ENCODE data around the gene RBMS3. TPM values are rescaled to one million over a fixed set of nuclear protein-coding genes. Genes with fewer than 3 reads are reported as not detected.

Gene RBMS3
- total RNA-seq, 1 donor from 2014 or later = 23.7 TPM

- Histone ChIP-seq H3K36me3 (ENCODE audit: control insufficient read depth, insufficient read depth, low read length) (no peaks in the 10 kb centered on the region), H3K4me3 (ENCODE audit: low read depth, low read length) (no peak overlapping the region), H3K27me3 (ENCODE audit: control insufficient read depth, insufficient read depth, low read length) (no peaks in the 10 kb centered on the region)
- no peak for DNase-seq (ENCODE audit: low read depth)
- no peak for TF ChIP-seq CTCF (IDR thresholded peaks at IDR 0.05; ENCODE audit: insufficient read depth, low read length, poor library complexity, severe bottlenecking)
Measured at GRCh38 chr3:29512641-29513040, 231.8 kb downstream of the RBMS3 start.

- Histone ChIP-seq H3K36me3 (ENCODE audit: control insufficient read depth, insufficient read depth, low read length) (no peaks in the 10 kb centered on the region), H3K4me3 (ENCODE audit: low read depth, low read length) (no peak overlapping the region), H3K27me3 (ENCODE audit: control insufficient read depth, insufficient read depth, low read length) (no peaks in the 10 kb centered on the region)
- no peak for TF ChIP-seq CTCF (IDR thresholded peaks at IDR 0.05; ENCODE audit: insufficient read depth, low read length, poor library complexity, severe bottlenecking)
- DNase-seq (ENCODE audit: low read depth) = no peak
Measured at GRCh38 chr3:29513236-29513635, 232.4 kb downstream of the RBMS3 start.

GRCh38 chr3:29514170-29514569 is 233.3 kb downstream of the RBMS3 start:
- no peak for TF ChIP-seq CTCF (IDR thresholded peaks at IDR 0.05; ENCODE audit: insufficient read depth, low read length, poor library complexity, severe bottlenecking)
- no peak for DNase-seq (ENCODE audit: low read depth)
- Histone ChIP-seq H3K4me3 (ENCODE audit: low read depth, low read length) (no peak overlapping the region), H3K36me3 (ENCODE audit: control insufficient read depth, insufficient read depth, low read length) (no peaks in the 10 kb centered on the region), H3K27me3 (ENCODE audit: control insufficient read depth, insufficient read depth, low read length) (no peaks in the 10 kb centered on the region)

GRCh38 chr3:29514912-29515311 is 234.0 kb downstream of the RBMS3 start:
- Histone ChIP-seq H3K36me3 (ENCODE audit: control insufficient read depth, insufficient read depth, low read length) (no peaks in the 10 kb centered on the region), H3K4me3 (ENCODE audit: low read depth, low read length) (no peak overlapping the region), H3K27me3 (ENCODE audit: control insufficient read depth, insufficient read depth, low read length) (no peaks in the 10 kb centered on the region)
- peak; percentile 12 for DNase-seq (ENCODE audit: low read depth)
- TF ChIP-seq CTCF (IDR thresholded peaks at IDR 0.05; ENCODE audit: insufficient read depth, low read length, poor library complexity, severe bottlenecking) = no peak

- no peaks in the 10 kb centered on the region for H3K27me3 ChIP-seq (ENCODE audit: control insufficient read depth, insufficient read depth, low read length)
- H3K36me3 ChIP-seq (ENCODE audit: control insufficient read depth, insufficient read depth, low read length) = no peaks in the 10 kb centered on the region
- no peak overlapping the region for H3K4me3 ChIP-seq (ENCODE audit: low read depth, low read length)
- peak; percentile 44 for DNase-seq (ENCODE audit: low read depth)
- TF ChIP-seq CTCF (IDR thresholded peaks at IDR 0.05; ENCODE audit: insufficient read depth, low read length, poor library complexity, severe bottlenecking) = no peak
Measured at GRCh38 chr3:29515451-29515850, 234.6 kb downstream of the RBMS3 start.

GRCh38 chr3:29516164-29516563 is 235.3 kb downstream of the RBMS3 start:
- H3K27me3 ChIP-seq (ENCODE audit: control insufficient read depth, insufficient read depth, low read length) = no peaks in the 10 kb centered on the region
- no peak for TF ChIP-seq CTCF (IDR thresholded peaks at IDR 0.05; ENCODE audit: insufficient read depth, low read length, poor library complexity, severe bottlenecking)
- H3K36me3 ChIP-seq (ENCODE audit: control insufficient read depth, insufficient read depth, low read length) = no peaks in the 10 kb centered on the region
- H3K4me3 ChIP-seq (ENCODE audit: low read depth, low read length) = no peak overlapping the region
- no peak for DNase-seq (ENCODE audit: low read depth)
